Epithelial cell of esophagus (primary cell): ENCODE measurements around the gene AIMP2.

Experiments used
- DNase-seq: peaks from one replicate; pipeline ENCODE4 v3.0.0; 2010; ENCODE audit warnings: low read depth
- H3K4me3 ChIP-seq: 2 replicates; pipeline ENCODE4 v1.5.1; 2011; ENCODE audit warnings: mild to moderate bottlenecking, low read length, control low read depth
- CTCF ChIP-seq: IDR thresholded peaks from 2 replicates; pipeline ENCODE4 v1.5.1; 2011; ENCODE audit warnings: low read depth, mild to moderate bottlenecking, low read length, control low read depth, inconsistent platforms; ENCODE audit not compliant: insufficient read depth; ENCODE audit errors: missing control alignments

The AIMP2 gene

GRCh38 chr7:6011541-6011940 is 2.5 kb downstream of the AIMP2 start:
- DNase-seq: no peak
- no peak overlapping the region for H3K4me3 ChIP-seq
- no peak for TF ChIP-seq CTCF

GRCh38 chr7:6012355-6013104 is 3.5 kb downstream of the AIMP2 start:
- no peak overlapping the region for H3K4me3 ChIP-seq
- no peak for DNase-seq
- TF ChIP-seq CTCF: no peak

GRCh38 chr7:6015917-6016652 is 7.0 kb downstream of the AIMP2 start:
- TF ChIP-seq CTCF: no peak
- no peak overlapping the region for H3K4me3 ChIP-seq
- DNase-seq: peak; percentile 43

- no peak overlapping the region for H3K4me3 ChIP-seq
- no peak for DNase-seq
- no peak for TF ChIP-seq CTCF
Measured at GRCh38 chr7:6016653-6016966, 7.5 kb downstream of the AIMP2 start.

GRCh38 chr7:6020371-6021286 is 11.6 kb downstream of the AIMP2 start:
- no peak for TF ChIP-seq CTCF
- DNase-seq: no peak

GRCh38 chr7:6022707-6023106 is 13.6 kb downstream of the AIMP2 start:
- H3K4me3 ChIP-seq: no peak overlapping the region
- no peak for DNase-seq
- TF ChIP-seq CTCF: no peak

More at GRCh38 chr7:6020371-6021286, 11.6 kb downstream of the AIMP2 start:
- H3K4me3 ChIP-seq: no peak overlapping the region
